Measurements from ENCODE around the gene DKK2. TPM values are rescaled to one million over a fixed set of nuclear protein-coding genes. Genes with fewer than 3 reads are reported as not detected.

Gene DKK2
- total and polyA plus RNA-seq, 2 of the 13 experiments (the other 11 are each of a cell fraction or from before 2014, with no cell fraction given) = not detected

- TF ChIP-seq SP1 (IDR thresholded peaks at IDR 0.05) (no peak), SP1 (CRISPR knock-in tag; IDR thresholded peaks at IDR 0.05) (no peak), ZFP82 (CRISPR knock-in tag; IDR thresholded peaks at IDR 0.05; ENCODE audit: borderline replicate concordance) (no peak)
These were observed 18.4 kb downstream of the DKK2 start (continued) for GRCh38 chr4:107017443-107018343.

GRCh38 chr4:107011312-107011711 is 24.8 kb downstream of the DKK2 start:
- Histone ChIP-seq H3K79me2 (ENCODE audit: insufficient read depth, low read length) (no peaks in the 10 kb centered on the region), H3K4me1 (ENCODE audit: insufficient read depth, low read length) (no peaks in the 10 kb centered on the region), H4K20me1 (ENCODE audit: insufficient read depth, low read length) (no peaks in the 10 kb centered on the region), H3K9me3 (ENCODE audit: low read length) (no peaks in the 10 kb centered on the region), H3K27me3 (ENCODE audit: control insufficient read depth in 1 of 2, insufficient read depth in 2 of 2, low read length in 2 of 2) (no peaks in the 10 kb centered on the region), H2AFZ (ENCODE audit: low read length) (no peak overlapping the region), H3K27ac (ENCODE audit: extremely low read length, insufficient read depth, low read length) (no peak overlapping the region), H3K36me3 (replicated peaks in 1 of 2; ENCODE audit: control insufficient read depth in 1 of 2, insufficient read depth in 2 of 2, low read length in 2 of 2) (no peaks in the 10 kb centered on the region), H3K4me2 (ENCODE audit: low read depth, low read length) (no peak overlapping the region), H3K4me3 (replicated peaks in 1 of 3; ENCODE audit: insufficient read depth in 1 of 3, low read depth in 2 of 3, low read length in 3 of 3) (no peak overlapping the region), H3K9ac (ENCODE audit: insufficient read depth, low read depth, low read length) (no peak overlapping the region)
- no peak for FAIRE-seq
- WGBS (ENCODE audit: low lambda C conversion rate) = 4% methylated on average over 3 of the region's 3 CpGs
- ChIA-PET CTCF (ENCODE audit: low intra/inter-chr PET ratio, low total read pairs) (no interaction called here), POLR2A (no interaction called here)
- DNase-seq (ENCODE audit: low spot score) = no peak
- intact Hi-C loops (cut with micrococcal nuclease; ENCODE audit: unreplicated experiment) (no loop called here), in situ Hi-C loops (cut with HindIII; ENCODE audit: extremely low pct_ligation_motif_present, low pct_unique_long_range_greater_than_20kb) (no loop called here)
- TF ChIP-seq CEBPB (IDR thresholded peaks at IDR 0.05; ENCODE audit: borderline replicate concordance, low read depth, low read length) (peak; percentile 71; the same call in 1 of the 2 replicates), ZNF224 (CRISPR knock-in tag; IDR thresholded peaks at IDR 0.05) (no peak)
- no TSS peak for BruUV-seq (replicated peaks)
- no peak for ATAC-seq
